DMS153 (cell line): ENCODE data around the gene MOGAT1.
"Not testable (repeated sequence)": the region's sequence is repeated elsewhere in the genome, so short reads cannot be mapped to it uniquely, and the experiment has no call there.

ENCODE experiments used
- DNase-seq: peaks from one replicate; lab custom pipeline; 2025; lab: John Stamatoyannopoulos, UW

The MOGAT1 gene

DNA sequence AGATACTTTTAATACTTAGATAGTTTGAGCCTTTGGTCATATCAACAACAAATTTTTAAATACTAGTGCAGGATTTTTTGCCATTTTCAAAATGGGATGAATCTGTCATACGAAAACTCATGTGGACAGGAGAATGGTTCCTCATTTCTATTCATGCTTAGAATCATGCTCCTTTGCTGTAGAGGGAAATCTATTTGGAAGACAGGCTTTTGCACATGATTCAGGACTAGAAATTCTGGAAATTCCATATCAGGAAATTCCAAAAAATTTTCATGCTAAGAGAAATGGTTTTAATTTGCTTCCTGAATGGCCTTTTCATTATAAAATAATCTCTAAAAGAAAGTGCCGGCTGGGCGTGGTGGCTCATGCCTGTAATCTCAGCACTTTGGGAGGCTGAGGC lies 39.3 kb downstream of the MOGAT1 start:
- DNase-seq, result no peak

DNA sequence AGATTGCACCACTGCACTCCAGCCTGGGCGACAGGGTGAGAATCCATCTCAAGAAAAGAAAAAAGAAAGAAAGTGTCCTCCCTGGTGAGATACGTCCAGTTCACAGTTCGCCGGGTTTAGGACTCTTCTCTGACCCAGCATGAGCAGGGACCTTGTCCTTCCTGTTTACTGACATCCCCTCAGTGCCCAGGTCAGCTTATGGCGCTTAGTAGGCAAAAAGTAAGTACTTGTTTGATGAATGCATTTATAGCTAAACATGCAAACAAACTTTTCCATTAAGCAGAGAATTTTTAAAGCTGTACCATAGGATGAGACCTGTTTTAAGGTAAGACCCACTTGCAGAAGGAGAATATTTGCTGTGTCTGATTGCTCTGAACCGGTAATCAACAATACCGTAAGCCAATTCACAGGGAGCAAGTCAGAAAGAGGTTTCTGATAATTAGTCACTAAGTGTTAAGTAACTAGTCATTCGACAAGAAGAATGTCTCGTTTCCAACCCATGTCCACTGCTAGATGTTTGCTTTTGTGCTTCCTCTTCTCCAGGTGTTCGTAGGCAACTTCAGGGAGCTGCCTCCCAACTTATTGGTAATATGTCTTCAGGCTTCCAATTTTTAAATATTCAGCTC lies 40.0 kb downstream of the MOGAT1 start:
- no peak for DNase-seq

DNA sequence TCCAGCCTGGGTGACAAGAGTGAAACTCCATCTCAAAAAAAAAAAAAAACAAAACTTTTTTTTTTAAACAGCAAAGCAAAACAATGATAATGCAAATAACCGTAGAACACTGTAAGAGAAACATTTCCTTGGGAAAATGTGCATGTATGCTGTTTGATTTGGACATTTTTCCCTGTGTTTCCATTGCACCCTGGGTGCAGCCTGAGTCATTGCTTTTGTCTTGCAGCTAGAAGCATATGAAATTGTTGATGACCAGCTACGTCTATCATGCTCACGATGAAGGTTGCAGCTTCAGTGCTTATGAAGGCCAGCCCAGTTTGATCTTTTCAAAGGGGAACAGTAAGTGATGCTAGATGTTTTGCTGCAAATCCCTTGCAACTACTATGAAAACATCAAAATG lies 41.5 kb downstream of the MOGAT1 start:
- DNase-seq, result no peak

DNA sequence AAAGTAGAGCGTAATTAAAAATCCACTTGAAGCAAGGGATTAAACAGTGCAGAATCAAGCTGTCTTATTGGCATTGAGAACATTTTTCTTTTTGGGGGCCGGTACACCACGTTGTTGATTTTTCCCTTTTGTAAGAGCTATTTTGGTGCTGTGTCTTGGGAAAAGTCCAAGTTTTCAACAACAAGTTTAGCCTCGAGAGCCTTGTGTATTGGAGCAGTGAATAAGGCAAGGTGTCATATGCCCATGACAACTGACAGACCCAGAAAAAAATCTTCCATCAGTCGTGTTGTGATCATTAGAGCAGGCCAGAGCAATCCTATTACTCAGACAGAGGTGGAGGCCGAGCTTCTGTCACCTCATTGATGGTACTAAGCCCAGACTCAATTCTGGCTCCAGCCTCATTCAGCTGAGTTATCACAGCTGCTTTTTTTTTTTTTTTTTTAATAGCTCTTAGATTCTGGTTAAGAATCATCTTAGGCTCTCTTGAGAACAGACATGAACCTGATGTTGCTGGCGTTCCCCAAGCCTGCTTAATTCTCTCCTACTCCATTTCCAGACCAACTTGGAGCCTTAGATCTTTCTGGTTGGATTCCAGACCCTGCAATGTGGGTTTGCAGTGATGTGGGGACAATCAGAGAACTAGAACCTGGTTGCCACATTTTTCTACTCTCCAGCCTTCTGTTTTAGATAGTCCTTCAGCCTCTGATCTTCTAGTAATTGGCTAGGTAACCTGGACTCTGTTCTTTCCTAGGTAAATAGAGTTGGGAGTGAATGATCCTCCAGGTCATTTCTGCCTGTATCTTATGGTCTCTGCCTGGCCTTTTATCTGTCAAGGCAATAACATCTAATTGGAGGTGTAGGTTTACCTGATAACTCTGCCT lies 43.1 kb downstream of the MOGAT1 start:
- DNase-seq, result no peak

DNA sequence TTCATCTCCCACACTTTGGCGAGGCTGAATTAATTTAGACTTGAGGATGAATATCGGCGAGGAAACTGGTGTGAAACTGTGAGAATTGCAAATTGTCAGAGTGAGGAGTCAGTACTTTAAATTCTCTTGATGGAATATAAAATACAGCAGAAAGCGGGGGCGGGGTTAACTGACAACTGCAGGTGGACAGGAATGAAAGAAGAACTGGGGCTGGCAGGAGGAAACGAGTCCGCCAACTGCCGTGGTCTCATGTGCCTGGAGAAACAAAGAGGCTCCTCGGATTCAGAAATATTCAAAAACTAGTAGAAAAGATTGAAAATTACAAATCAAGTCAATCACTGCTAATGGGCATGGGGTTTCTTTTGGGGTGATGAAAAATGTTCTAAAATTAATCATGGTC lies 44.3 kb downstream of the MOGAT1 start:
- no peak for DNase-seq

DNA sequence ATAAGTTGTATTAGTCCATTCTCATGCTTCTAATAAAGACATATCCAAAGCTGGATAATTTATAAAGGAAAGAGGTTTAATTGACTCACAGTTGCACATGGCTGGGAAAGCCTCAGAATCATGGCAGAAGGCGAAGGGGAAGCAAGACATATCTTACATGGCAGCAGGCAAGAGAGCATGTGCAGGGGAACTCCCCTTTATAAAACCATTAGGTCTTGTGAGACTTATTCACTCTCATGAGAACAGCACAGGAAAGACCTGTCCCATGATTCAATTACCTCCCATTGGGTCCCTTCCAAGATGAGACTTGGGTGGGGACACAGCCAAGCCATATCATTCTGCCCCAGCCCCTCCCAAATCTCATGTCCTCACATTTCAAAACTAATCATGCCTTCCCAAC lies 48.3 kb downstream of the MOGAT1 start:
- DNase-seq, result not testable (repeated sequence)

DNA sequence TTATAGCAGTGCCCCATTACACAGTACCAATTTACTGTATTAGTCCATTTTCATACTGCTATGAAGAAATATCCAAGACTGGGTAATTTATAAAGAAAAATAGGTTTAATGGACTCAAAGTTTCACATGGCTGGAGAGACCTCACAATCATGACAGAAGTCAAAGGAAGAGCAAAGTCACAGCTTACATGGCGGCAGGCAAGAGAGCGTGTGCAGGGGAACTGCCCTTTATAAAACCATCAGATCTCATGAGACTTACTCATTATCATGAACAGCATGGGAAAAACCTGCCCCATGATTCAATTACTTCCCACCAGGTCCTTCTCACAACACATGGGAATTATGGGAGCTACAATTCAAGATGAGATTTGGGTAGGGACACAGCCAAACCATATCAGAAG lies 50.1 kb downstream of the MOGAT1 start:
- DNase-seq, result not testable (repeated sequence)

DNA sequence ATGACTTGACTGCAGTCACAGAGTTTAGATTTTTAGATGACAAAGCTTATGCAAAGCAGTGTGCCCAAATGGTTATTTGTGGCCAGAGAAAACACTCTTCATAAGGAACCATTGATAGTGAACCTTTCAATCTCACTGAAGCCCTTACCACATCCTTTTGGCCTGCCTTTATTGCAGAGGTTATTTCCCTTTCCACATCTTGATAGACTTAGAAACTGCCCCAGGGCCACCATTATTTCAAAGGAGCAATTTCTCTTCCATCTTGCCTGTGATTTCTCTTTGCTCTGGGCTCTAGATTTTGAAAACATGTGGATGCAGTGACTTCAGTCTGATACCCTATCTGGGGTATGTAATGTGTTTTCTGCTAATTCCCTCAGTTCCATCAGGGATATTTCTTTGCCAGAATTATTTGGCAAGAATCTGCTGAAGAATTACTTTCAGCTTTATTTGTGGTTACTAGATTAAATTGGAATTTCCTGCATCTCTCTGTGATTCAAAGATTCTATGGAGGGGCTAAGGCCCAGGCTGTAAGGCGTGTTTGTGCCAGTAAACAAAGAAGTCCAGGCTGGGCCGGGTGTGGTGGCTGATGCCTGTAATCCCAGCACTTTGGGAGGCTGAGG lies 51.0 kb downstream of the MOGAT1 start:
- no peak for DNase-seq

DNA sequence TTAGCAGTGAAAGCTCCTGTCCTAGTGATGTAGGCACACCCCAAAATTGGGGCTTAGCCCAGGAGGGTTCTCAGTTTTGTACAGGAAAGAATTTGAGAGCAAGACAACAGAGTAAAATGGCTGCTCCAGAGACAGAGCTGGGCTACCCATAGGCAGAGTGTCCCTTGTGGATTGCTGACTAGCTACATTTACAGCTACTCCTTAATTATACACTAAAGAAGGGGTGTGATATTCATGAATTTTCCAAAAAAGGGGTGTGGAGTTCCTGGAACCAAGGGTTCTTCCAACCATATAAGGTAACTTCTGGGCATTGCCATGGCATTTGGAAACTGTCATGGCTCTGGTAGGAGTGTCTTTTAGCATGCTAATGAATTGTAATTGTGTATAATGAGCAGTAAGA lies 52.8 kb downstream of the MOGAT1 start:
- no peak for DNase-seq

DNA sequence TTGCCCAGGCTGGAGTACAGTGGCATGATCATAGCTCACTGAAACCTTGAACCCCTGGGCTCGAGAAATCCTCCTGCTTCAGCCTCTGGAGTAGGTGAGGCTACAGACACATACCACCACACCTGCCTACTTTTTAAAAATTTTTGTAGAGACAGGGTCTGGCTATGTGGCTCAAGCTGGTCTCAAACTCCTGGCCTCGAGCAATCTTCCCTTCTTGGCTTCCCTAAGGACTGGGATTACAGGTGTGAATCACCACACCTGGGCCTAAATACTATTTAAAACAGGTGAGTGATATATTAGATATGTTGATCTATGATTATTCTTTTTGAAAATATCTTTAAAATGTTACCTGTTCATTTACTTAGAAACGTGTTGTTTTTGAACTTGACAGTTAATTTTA lies 57.2 kb downstream of the MOGAT1 start:
- no peak for DNase-seq

DNA sequence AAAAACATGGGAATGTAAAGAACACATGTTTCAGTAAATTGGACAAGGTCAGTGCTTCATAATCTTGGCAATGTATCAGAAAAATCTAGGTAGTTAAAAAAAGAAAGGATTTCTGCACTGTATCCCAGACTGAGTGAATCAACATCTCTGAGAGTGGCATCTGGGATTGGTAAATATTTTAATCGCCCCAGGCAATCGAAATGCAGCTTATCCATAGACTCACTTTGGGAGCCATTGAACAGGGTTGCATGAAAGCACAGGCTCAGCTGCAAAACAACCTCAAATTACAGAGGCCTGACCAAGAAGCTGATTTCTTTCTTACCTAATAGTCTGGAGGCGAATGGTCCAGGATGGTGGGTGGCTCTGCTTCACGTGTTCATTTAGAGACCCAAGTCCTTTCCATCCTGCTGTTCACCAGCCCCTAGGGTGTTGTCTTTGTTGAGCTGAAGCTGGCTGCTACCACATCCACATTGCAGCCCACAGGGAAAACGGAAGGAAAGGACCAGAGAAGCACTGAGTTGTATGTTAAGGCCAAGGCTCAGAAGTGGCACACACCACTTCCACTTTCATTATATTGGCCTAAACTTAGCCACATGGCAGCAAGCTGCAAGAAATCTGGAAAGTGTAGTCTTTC lies 59.0 kb downstream of the MOGAT1 start:
- DNase-seq, result no peak

DNA sequence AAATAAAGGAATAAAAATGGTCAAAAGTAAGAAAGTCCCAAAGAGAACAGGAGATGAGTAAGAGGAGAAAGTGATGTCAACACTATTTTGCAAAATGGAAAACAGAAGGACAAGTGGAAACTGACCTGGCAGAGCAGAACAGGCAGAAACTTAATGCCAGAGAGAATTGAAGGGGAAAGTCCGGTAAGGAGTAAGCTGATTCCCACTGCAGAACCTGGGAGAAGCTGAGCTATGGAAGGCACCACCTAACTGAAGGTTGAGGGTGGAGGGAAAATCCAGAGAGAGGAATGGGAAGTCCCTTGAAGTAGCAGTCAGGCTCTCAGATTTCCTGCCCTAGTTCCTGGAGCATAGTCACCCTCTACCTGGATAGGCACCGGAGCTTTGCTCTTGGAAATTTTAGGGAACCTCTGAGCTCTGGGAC lies 59.8 kb downstream of the MOGAT1 start:
- DNase-seq, result no peak

DNA sequence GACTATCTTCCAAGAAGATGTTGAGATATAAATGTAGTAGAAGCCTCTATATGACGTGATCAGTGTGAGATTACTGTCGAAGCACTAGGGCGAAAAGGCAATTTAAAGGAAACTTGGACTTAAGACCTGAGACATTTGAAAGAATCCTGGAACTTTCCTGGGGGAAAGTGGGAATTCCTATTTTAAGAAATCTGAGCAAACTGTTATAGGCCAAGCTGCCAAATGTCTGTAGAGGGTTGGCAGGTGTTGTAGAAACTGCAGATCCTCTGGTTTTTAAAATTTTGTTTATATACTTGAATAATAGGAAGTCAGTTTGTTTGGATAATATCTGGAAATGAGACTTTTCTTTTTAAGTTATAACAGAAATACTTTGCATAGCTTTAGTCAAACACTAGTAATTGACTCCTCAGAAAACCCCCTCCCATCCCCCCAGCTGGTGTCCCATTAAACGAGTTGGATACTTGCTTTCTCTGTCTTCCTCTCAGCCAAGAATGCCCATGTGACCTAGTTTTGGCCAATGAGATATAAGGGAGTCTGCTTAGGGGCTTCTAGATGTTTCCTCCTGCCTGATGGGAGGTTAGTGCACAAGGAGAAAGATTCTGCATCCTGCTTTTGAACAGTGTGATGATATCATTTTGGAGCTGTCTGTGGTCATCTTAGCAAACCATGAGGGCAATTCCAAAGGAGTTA lies 61.2 kb downstream of the MOGAT1 start:
- no peak for DNase-seq

DNA sequence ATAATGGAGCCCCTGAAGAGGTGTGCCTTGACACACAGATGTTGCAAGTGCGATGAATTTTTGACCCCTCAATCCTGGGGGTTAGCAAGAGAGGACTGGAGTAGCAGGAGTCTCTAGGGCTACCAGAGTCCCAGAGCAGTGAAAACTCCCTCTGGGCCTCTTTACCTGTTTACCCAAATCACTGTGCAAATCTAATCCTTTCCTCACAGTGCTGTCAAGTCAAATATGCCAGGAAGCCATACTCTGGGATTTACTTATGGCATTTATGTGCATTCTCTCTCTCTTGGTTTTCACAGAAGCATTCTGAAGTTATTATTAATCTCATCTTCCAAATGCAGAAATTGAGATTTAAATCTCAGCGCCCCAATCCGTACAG lies 62.0 kb downstream of the MOGAT1 start:
- no peak for DNase-seq

DNA sequence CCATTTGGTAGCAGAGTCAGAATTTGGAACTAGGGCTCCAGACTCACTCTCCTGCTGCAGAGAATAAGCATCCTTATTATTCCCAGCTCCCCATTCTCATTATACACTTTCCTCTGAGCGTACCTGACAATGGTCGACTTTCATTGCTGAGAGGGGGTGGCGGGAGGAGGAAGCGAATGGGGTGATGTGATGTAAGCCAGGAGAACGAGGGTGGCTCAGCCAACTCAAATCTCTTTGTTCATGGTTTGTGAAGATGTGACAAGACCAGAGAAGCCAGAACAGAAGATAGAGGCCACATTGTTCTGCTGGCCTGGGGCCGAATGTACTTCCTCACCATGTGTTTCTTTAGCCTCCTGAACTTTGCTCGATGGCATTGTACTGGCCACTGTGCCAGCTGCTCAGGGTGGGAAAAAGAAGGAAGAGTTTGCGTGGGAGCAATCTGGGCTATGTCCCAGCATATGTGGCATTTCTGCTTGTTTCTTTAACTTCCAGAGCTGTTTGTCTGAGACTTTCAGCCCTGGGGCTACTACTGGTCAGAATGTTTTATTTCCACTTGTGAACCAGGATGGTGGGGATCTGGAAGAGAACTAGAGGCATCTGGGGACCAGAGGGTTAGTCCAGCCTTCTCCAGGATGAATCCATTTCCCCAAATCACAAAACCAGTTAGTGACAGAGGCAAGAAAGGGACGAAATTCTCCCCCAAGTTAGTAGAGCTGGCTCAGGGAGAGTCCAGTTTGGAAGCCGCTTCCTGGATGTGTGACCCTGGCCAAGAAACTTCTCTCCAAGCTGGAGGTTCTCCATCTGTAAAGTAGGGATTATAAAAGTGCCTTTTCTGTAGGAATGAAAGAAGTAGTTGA lies 62.6 kb downstream of the MOGAT1 start:
- DNase-seq, result no peak

DNA sequence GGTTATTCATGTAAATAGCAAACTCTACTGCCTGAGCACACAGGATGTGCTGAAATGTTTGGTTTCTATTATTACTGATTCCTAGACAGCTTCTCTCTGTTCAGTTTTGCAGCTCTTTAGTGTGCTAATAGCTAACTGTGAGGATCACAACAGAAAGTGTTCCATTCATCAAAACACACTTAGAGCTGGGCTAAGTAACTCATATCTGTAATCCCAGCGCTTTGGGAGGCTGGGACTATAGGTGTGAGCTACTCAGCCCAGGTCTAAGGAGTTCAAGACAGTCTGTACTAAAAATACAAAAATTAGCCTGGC lies 63.2 kb downstream of the MOGAT1 start:
- DNase-seq, result no peak

DNA sequence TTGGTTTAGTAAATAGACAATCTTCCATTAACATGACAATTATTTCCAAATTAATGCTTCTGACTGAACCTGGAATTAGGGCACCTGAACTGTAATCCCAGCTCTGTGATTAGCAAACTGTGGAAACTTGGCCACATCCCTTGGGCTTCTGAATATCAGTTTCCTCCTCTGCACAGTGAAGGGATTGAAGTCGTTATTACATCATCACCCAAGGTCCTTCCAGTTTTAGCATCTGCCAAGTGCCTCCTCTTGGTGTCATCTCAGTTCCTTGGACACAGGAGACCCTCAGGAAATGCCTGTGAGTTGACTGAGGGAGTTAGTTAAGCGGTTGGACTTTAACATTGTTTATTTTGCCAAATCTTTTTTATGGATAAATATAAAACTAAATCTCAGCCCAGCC lies 64.8 kb downstream of the MOGAT1 start:
- no peak for DNase-seq

DNA sequence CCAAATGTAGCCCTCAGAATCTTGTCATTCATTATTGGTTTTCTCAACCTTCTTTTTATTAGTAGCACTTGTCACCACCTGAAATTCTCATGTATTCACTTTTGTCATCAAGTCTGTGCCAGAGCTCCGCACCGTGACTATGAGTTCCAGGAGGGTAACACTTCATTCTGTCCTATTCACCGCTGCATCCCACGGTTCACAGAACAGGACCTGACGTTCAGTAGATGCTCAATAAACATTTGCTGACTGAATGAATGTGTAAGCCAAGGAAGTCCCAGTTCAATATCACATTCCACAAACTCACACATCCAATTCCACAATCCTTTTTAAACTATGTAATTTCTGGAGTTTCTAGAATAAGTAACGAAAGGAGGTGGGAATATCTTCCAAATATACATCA lies 65.5 kb downstream of the MOGAT1 start:
- no peak for DNase-seq

DNA sequence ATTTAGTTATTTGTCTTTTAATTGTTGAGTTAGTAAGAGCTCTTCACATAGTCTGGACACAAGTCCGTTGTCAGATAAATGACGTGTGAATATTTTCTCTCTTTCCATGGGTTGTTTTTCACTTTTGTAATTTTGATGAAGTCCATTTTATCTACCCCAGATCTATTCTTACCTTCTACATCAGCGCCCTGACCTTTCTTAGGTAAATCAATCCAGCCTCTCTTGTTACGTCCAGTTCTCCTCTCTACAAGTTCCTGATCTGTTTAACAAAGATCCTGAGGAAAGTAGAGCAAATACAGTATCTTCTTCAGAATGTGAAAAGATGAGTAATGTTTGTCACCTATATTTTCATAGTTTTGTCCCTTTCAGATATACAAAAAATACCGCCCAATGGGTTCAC lies 66.9 kb downstream of the MOGAT1 start:
- no peak for DNase-seq

DNA sequence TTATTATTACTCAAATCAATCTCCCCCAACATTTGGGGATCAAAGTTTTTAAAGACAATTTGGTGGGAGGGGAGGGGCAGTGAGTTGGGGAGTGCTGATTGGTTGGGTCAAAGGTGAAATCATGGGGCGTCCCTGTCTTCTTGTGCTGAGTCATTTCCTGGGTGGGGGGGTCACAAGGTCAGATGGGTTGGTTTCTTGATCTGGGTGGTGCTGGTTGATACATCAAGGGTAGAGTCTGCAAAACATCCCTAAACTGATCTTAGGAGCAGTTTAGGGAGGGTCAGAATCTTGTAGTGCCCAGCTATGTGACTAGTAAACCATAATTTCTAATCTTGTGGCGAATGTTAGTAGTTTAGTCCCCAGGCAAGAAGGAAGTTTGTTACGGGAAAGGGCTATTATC lies 67.4 kb downstream of the MOGAT1 start:
- DNase-seq, result no peak

DNA sequence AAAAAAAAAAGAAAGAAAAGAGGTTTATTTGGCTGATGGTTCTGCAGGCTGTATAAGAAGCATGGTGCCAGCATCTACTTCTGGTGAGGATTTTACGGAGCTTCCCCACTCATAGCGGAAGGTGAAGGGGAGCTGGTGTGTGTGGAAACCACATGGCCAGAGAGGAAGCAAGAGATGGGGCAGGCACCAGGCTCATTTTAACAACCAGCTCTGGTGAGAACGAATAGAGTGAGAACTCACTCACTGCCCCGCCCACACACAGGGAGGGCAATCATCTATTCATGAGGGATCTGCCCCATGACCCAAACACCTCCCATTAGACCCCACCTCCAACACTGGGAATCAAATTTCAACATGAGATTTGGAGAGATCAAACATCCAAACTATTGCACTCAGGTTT lies 68.5 kb downstream of the MOGAT1 start:
- no peak for DNase-seq
